AG10803 (cell line): ENCODE results near the gene CORO7.

ENCODE experiments used
- DNase-seq: peaks from one replicate; pipeline ENCODE4 v3.0.0; 2010; ENCODE audit warnings: low read depth
- H3K4me3 ChIP-seq: 2 replicates; pipeline ENCODE4 v1.5.1; 2011; ENCODE audit warnings: mild to moderate bottlenecking, low read length, control low read depth
- CTCF ChIP-seq: conservative IDR thresholded peaks from 2 replicates; pipeline ENCODE4 v1.5.1; 2011; ENCODE audit warnings: mild to moderate bottlenecking, low read length, control low read depth, inconsistent platforms

Gene CORO7

GRCh38 chr16:4366016-4366415 is 50.4 kb downstream of the CORO7 start:
- TF ChIP-seq CTCF, result no peak
- H3K4me3 ChIP-seq, result no peak overlapping the region
- no peak for DNase-seq

- no peak for DNase-seq
- H3K4me3 ChIP-seq, result no peak overlapping the region
- TF ChIP-seq CTCF, result no peak
Observed at GRCh38 chr16:4365615-4366014, 50.8 kb downstream of the CORO7 start.

- no peak for DNase-seq
- no peak overlapping the region for H3K4me3 ChIP-seq
- TF ChIP-seq CTCF, result no peak
Observed at GRCh38 chr16:4365014-4365406, 51.4 kb downstream of the CORO7 start.

GRCh38 chr16:4364196-4365013 is 52.0 kb downstream of the CORO7 start:
- H3K4me3 ChIP-seq, result no peak overlapping the region
- no peak for TF ChIP-seq CTCF
- DNase-seq, result no peak

- H3K4me3 ChIP-seq, result no peak overlapping the region
- no peak for TF ChIP-seq CTCF
- DNase-seq, result no peak
Observed at GRCh38 chr16:4362476-4363135, 53.8 kb downstream of the CORO7 start.

- no peak overlapping the region for H3K4me3 ChIP-seq
- no peak for DNase-seq
Observed at GRCh38 chr16:4361944-4362311, 54.5 kb downstream of the CORO7 start.

More at GRCh38 chr16:4361944-4362311, 54.5 kb downstream of the CORO7 start:
- no peak for TF ChIP-seq CTCF
